GM21360 (cell line): ENCODE measurements around the gene C5orf63.
"Not testable (repeated sequence)": the region's sequence is repeated elsewhere in the genome, so short reads cannot be mapped to it uniquely, and the experiment has no call there.

Experiments
- ATAC-seq: cut with Tn5 transposase; IDR thresholded peaks from one replicate; pipeline ENCODE4 v1.9.1; 2021; ENCODE audit warnings: mild to moderate bottlenecking, moderate library complexity; ENCODE audit not compliant: unreplicated experiment

C5orf63 gene

GRCh38 chr5:127010362-127010761 lies 62.9 kb downstream of the C5orf63 start:
- no peak for ATAC-seq

- no peak for ATAC-seq
Observed at GRCh38 chr5:127009784-127010183, 63.5 kb downstream of the C5orf63 start.

- ATAC-seq, result no peak
Observed at GRCh38 chr5:127008300-127008975, 64.9 kb downstream of the C5orf63 start.

- ATAC-seq, result no peak
Observed at GRCh38 chr5:127007522-127007921, 65.8 kb downstream of the C5orf63 start.

GRCh38 chr5:127006744-127007143 lies 66.6 kb downstream of the C5orf63 start:
- no peak for ATAC-seq

GRCh38 chr5:127005282-127005681 lies 68.0 kb downstream of the C5orf63 start:
- not testable (repeated sequence) for ATAC-seq

GRCh38 chr5:127004721-127005120 lies 68.6 kb downstream of the C5orf63 start:
- ATAC-seq, result no peak

GRCh38 chr5:127003798-127004495 lies 69.4 kb downstream of the C5orf63 start:
- no peak for ATAC-seq

GRCh38 chr5:127002390-127002789 lies 70.9 kb downstream of the C5orf63 start:
- ATAC-seq, result no peak

GRCh38 chr5:127001621-127002296 lies 71.5 kb downstream of the C5orf63 start:
- ATAC-seq, result no peak
